Chondrocyte (in vitro differentiated cells): Measurements from ENCODE around the gene FBXL7. TPM values are rescaled to one million over a fixed set of nuclear protein-coding genes. Genes with fewer than 3 reads are reported as not detected.

Source experiments
- DNase-seq: peaks from one replicate; pipeline ENCODE4 v3.0.0; 2021; ENCODE audit warnings: mixed read lengths, low spot score
- H3K27ac Mint-ChIP-seq: one replicate; pipeline ENCODE4 v1.8.0; 2021; ENCODE audit warnings: mild to moderate bottlenecking, moderate library complexity, mixed read lengths; ENCODE audit not compliant: unreplicated experiment
- H3K27me3 Mint-ChIP-seq: 2 replicates; pipeline ENCODE4 v1.8.0; 2021; ENCODE audit warnings: low read depth, mixed read lengths
- H3K36me3 Mint-ChIP-seq: 2 replicates; pipeline ENCODE4 v1.8.0; 2021; ENCODE audit warnings: low read depth, mixed read lengths
- H3K4me1 Mint-ChIP-seq: 2 replicates; pipeline ENCODE4 v1.8.0; 2021; ENCODE audit warnings: low read depth, mild to moderate bottlenecking, mixed read lengths
- H3K4me3 Mint-ChIP-seq: one replicate; pipeline ENCODE4 v1.8.0; 2021; ENCODE audit warnings: mild to moderate bottlenecking, moderate library complexity, mixed read lengths; ENCODE audit not compliant: unreplicated experiment
- H3K9me3 Mint-ChIP-seq: 2 replicates; pipeline ENCODE4 v1.8.0; 2021; ENCODE audit warnings: low read depth, mixed read lengths
- CTCF ChIP-seq: fragments of 200-600 bp; sonication (generic); IDR thresholded peaks from 2 replicates; pipeline ENCODE4 v1.5.0; 2021; ENCODE audit warnings: antibody characterized with exemption, mild to moderate bottlenecking, moderate library complexity
- total RNA-seq: library from RNA; stranded (reverse); gene quantifications from 3 replicates; pipeline ENCODE4 v1.2.1, GENCODE V29; 2021

FBXL7 gene
- total RNA-seq, 1 donor from 2014 or later, result 32.6 TPM

- H3K27me3 Mint-ChIP-seq, result no peaks in the 10 kb centered on the region
- no peak overlapping the region for H3K27ac Mint-ChIP-seq
- no peak overlapping the region for H3K4me3 Mint-ChIP-seq
- no peaks in the 10 kb centered on the region for H3K36me3 Mint-ChIP-seq
- H3K4me1 Mint-ChIP-seq, result peaks cover 9% of the 10 kb centered on the region
- no peaks in the 10 kb centered on the region for H3K9me3 Mint-ChIP-seq
- no peak for DNase-seq
- no peak for TF ChIP-seq CTCF
Observed at GRCh38 chr5:15850536-15850935, 350.6 kb downstream of the FBXL7 start.

GRCh38 chr5:15850939-15851341, 351.0 kb downstream of the FBXL7 start:
- Mint-ChIP-seq H3K4me1 (peaks cover 9% of the 10 kb centered on the region), H3K4me3 (no peak overlapping the region), H3K9me3 (peaks cover 3% of the 10 kb centered on the region), H3K36me3 (no peaks in the 10 kb centered on the region), H3K27me3 (no peaks in the 10 kb centered on the region), H3K27ac (no peak overlapping the region)
- DNase-seq, result no peak
- TF ChIP-seq CTCF, result no peak

GRCh38 chr5:15852217-15852616, 352.2 kb downstream of the FBXL7 start:
- peaks cover 9% of the 10 kb centered on the region for H3K4me1 Mint-ChIP-seq
- no peak for TF ChIP-seq CTCF
- H3K9me3 Mint-ChIP-seq, result peaks cover 5% of the 10 kb centered on the region
- no peak overlapping the region for H3K4me3 Mint-ChIP-seq
- H3K27me3 Mint-ChIP-seq, result no peaks in the 10 kb centered on the region
- no peaks in the 10 kb centered on the region for H3K36me3 Mint-ChIP-seq
- H3K27ac Mint-ChIP-seq, result no peak overlapping the region
- DNase-seq, result no peak

- no peak overlapping the region for H3K4me3 Mint-ChIP-seq
- TF ChIP-seq CTCF, result no peak
- no peak overlapping the region for H3K27ac Mint-ChIP-seq
- peaks cover 5% of the 10 kb centered on the region for H3K9me3 Mint-ChIP-seq
- no peak for DNase-seq
- no peaks in the 10 kb centered on the region for H3K27me3 Mint-ChIP-seq
- H3K4me1 Mint-ChIP-seq, result peaks cover 9% of the 10 kb centered on the region
- H3K36me3 Mint-ChIP-seq, result no peaks in the 10 kb centered on the region
Observed at GRCh38 chr5:15852949-15853348, 353.0 kb downstream of the FBXL7 start.

- no peaks in the 10 kb centered on the region for H3K4me1 Mint-ChIP-seq
- no peak for TF ChIP-seq CTCF
Observed at GRCh38 chr5:15858326-15858725, 358.3 kb downstream of the FBXL7 start.

More at GRCh38 chr5:15858326-15858725, 358.3 kb downstream of the FBXL7 start:
- Mint-ChIP-seq H3K27me3 (no peaks in the 10 kb centered on the region), H3K4me3 (no peak overlapping the region), H3K9me3 (peaks cover 5% of the 10 kb centered on the region), H3K36me3 (no peaks in the 10 kb centered on the region), H3K27ac (no peak overlapping the region)
- no peak for DNase-seq
